HEK293 (cell line): ENCODE data around the gene PRDM15.

Experiments
- CTCF ChIA-PET: fragments of 350-600 bp; formaldehyde crosslinking; extraction: SDS; loops from one replicate; lab custom pipeline; 2021; ENCODE audit warnings: antibody characterized with exemption; lab: Yijun Ruan, JAX
- POLR2A ChIA-PET: fragments of 300-600 bp; formaldehyde crosslinking; extraction: SDS; loops from one replicate; lab custom pipeline; 2020; ENCODE audit warnings: antibody characterized with exemption, inconsistent platforms; lab: Yijun Ruan, JAX
- H3K27ac ChIP-seq: fragments of 200-500 bp; sonication (Bioruptor generic); 2 replicates; pipeline ENCODE4 v1.5.1; 2014; ENCODE audit warnings: low read depth, low read length, control low read depth, inconsistent platforms; ENCODE audit errors: extremely low read depth
- H3K36me3 ChIP-seq, 2 experiments: fragments of 200-500 bp in 1 of 2; sonication (Bioruptor generic) in 1 of 2; 1 replicate in 1 of 2; 2 replicates in 1 of 2; pipeline ENCODE4 v1.5.1; 2014 to 2017; ENCODE audit warnings: inconsistent platforms in 2 of 2, low read length in 2 of 2; ENCODE audit not compliant: control insufficient read depth in 2 of 2, insufficient read depth in 1 of 2
- H3K4me1 ChIP-seq: fragments of 200-500 bp; sonication (Bioruptor generic); 2 replicates; pipeline ENCODE4 v1.5.1; 2014; ENCODE audit warnings: mild to moderate bottlenecking, low read length, inconsistent platforms; ENCODE audit not compliant: control insufficient read depth, insufficient read depth
- H3K4me3 ChIP-seq: 2 replicates; pipeline ENCODE4 v1.5.1; 2011; ENCODE audit warnings: low read depth, mild to moderate bottlenecking, control low read depth, low read length, moderate library complexity
- H3K9me3 ChIP-seq: fragments of 200-500 bp; sonication (Bioruptor generic); 2 replicates; pipeline ENCODE4 v1.5.1; 2014; ENCODE audit warnings: low read depth, low read length, inconsistent platforms; ENCODE audit not compliant: control insufficient read depth, insufficient read depth
- KLF17 ChIP-seq: fragments of 450-650 bp; formaldehyde crosslinking; IDR thresholded peaks from 2 replicates; pipeline ENCODE4 v1.5.1; 2016; ENCODE audit warnings: missing biosample characterization, missing genetic modification characterization
- PRDM6 ChIP-seq: fragments of 450-650 bp; formaldehyde crosslinking; IDR thresholded peaks from 2 replicates; pipeline ENCODE4 v1.5.1; 2017; ENCODE audit warnings: missing biosample characterization, missing genetic modification characterization
- YY1 ChIP-seq: fragments of 450-650 bp; formaldehyde crosslinking; IDR thresholded peaks from 2 replicates; pipeline ENCODE4 v1.5.1; 2018; ENCODE audit warnings: missing biosample characterization, missing genetic modification characterization
- ZBTB11 ChIP-seq: fragments of 450-650 bp; formaldehyde crosslinking; conservative IDR thresholded peaks from 2 replicates; pipeline ENCODE4 v1.5.1; 2016; ENCODE audit warnings: low read depth, missing biosample characterization, missing genetic modification characterization
- ZFP3 ChIP-seq: fragments of 450-650 bp; formaldehyde crosslinking; IDR thresholded peaks from 2 replicates; pipeline ENCODE4 v1.5.1; 2016; ENCODE audit warnings: low read depth, missing biosample characterization, missing genetic modification characterization
- ZFP41 ChIP-seq: fragments of 450-650 bp; formaldehyde crosslinking; IDR thresholded peaks from 2 replicates; pipeline ENCODE4 v1.5.1; 2016; ENCODE audit warnings: missing biosample characterization, missing genetic modification characterization, borderline replicate concordance
- ZFP69B ChIP-seq: fragments of 450-650 bp; formaldehyde crosslinking; IDR thresholded peaks from 2 replicates; pipeline ENCODE4 v1.5.1; 2016; ENCODE audit warnings: missing biosample characterization, missing genetic modification characterization
- ZNF132 ChIP-seq: fragments of 450-650 bp; formaldehyde crosslinking; IDR thresholded peaks from 2 replicates; pipeline ENCODE4 v1.5.1; 2017; ENCODE audit warnings: missing biosample characterization, missing genetic modification characterization, borderline replicate concordance
- ZNF140 ChIP-seq: fragments of 450-650 bp; formaldehyde crosslinking; IDR thresholded peaks from 2 replicates; pipeline ENCODE4 v1.5.1; 2016; ENCODE audit warnings: missing biosample characterization, missing genetic modification characterization
- ZNF146 ChIP-seq: fragments of 450-650 bp; formaldehyde crosslinking; IDR thresholded peaks from 2 replicates; pipeline ENCODE4 v1.5.1; 2016; ENCODE audit warnings: missing biosample characterization, missing genetic modification characterization
- ZNF169 ChIP-seq: fragments of 450-650 bp; formaldehyde crosslinking; IDR thresholded peaks from 2 replicates; pipeline ENCODE4 v1.5.1; 2016; ENCODE audit warnings: missing biosample characterization, missing genetic modification characterization
- ZNF184 ChIP-seq: fragments of 450-650 bp; IDR thresholded peaks from 2 replicates; pipeline ENCODE4 v1.5.1; 2018; ENCODE audit warnings: missing biosample characterization, mild to moderate bottlenecking, missing genetic modification characterization
- ZNF19 ChIP-seq: fragments of 450-650 bp; formaldehyde crosslinking; IDR thresholded peaks from 2 replicates; pipeline ENCODE4; 2016; ENCODE audit warnings: missing biosample characterization, missing genetic modification characterization, low read depth
- ZNF24 ChIP-seq: fragments of 450-650 bp; formaldehyde crosslinking; IDR thresholded peaks from 2 replicates; pipeline ENCODE4 v1.5.1; 2016; ENCODE audit warnings: missing biosample characterization, missing genetic modification characterization
- ZNF350 ChIP-seq: fragments of 450-650 bp; formaldehyde crosslinking; IDR thresholded peaks from 2 replicates; pipeline ENCODE4 v1.5.0; 2017; ENCODE audit warnings: missing biosample characterization, mild to moderate bottlenecking, missing genetic modification characterization
- ZNF366 ChIP-seq: fragments of 450-650 bp; formaldehyde crosslinking; conservative IDR thresholded peaks from 2 replicates; pipeline ENCODE4 v1.5.1; 2016; ENCODE audit warnings: missing biosample characterization, missing genetic modification characterization
- ZNF404 ChIP-seq: fragments of 450-650 bp; formaldehyde crosslinking; IDR thresholded peaks from 2 replicates; pipeline ENCODE4 v1.5.1; 2017; ENCODE audit warnings: missing biosample characterization, missing genetic modification characterization
- ZNF473 ChIP-seq: fragments of 450-650 bp; formaldehyde crosslinking; IDR thresholded peaks from 2 replicates; pipeline ENCODE4 v1.5.1; 2017; ENCODE audit warnings: missing biosample characterization, missing genetic modification characterization
- ZNF510 ChIP-seq: fragments of 450-650 bp; formaldehyde crosslinking; IDR thresholded peaks from 2 replicates; pipeline ENCODE4 v1.5.1; 2018; ENCODE audit warnings: mild to moderate bottlenecking, missing genetic modification characterization, missing biosample characterization; ENCODE audit not compliant: insufficient replicate concordance
- ZNF629 ChIP-seq: fragments of 450-650 bp; formaldehyde crosslinking; IDR thresholded peaks from 2 replicates; pipeline ENCODE4 v1.5.1; 2017; ENCODE audit warnings: missing biosample characterization, missing genetic modification characterization
- ZNF639 ChIP-seq: fragments of 450-650 bp; formaldehyde crosslinking; IDR thresholded peaks from 2 replicates; pipeline ENCODE4 v1.5.1; 2016; ENCODE audit warnings: missing biosample characterization, missing genetic modification characterization
- ZNF707 ChIP-seq: fragments of 450-650 bp; formaldehyde crosslinking; IDR thresholded peaks from 2 replicates; pipeline ENCODE4 v1.5.1; 2016; ENCODE audit warnings: missing biosample characterization, missing genetic modification characterization
- ZNF768 ChIP-seq: fragments of 450-650 bp; formaldehyde crosslinking; IDR thresholded peaks from 2 replicates; pipeline ENCODE4 v1.5.1; 2018; ENCODE audit warnings: missing biosample characterization, mild to moderate bottlenecking, missing genetic modification characterization
- ZNF792 ChIP-seq: fragments of 450-650 bp; formaldehyde crosslinking; IDR thresholded peaks from 2 replicates; pipeline ENCODE4 v1.5.1; 2016; ENCODE audit warnings: missing biosample characterization, missing genetic modification characterization

The PRDM15 gene

DNA sequence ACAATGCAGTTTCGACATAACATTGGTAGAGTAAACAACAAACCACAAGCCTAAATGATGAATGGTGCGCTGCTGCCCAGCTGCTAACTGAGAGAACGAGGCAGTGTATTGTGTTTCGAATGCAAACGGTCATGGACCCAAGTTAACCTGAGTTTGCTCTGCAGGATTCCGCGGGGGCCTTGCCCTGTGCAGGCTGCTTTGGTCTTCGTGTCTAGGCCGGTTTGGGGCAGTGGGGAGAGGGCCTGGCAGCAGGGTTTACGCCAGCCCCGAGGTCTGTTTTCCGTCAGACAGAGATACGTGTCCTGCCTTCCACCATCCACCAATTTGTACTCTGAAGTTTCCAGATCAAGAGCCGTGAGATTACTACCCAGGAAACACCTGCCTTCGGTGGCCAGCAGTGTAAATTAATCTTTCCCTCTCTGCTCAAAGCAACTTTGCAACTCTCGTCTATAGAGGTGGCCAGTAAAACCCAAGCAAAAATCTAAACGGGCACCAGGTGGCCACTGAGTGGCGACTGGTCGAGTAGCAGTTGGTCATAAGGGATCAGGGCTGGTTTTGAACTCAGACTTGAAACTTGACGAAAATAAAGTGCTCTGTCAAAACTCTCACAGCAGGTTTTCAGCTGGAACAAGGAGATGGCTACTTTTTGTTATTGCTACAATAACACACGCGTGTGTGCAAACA, 6.3 kb upstream of the PRDM15 start:
- H3K9me3 ChIP-seq = no peaks in the 10 kb centered on the region
- H3K36me3 ChIP-seq = no peaks in the 10 kb centered on the region
- POLR2A ChIA-PET = no interaction called here
- no peak overlapping the region for H3K27ac ChIP-seq
- no peaks in the 10 kb centered on the region for H3K4me1 ChIP-seq
- H3K4me3 ChIP-seq = no peak overlapping the region
- no peak for TF ChIP-seq ZNF140
- no peak for TF ChIP-seq ZNF639 (tag by site-specific recombination)
- no peak for TF ChIP-seq ZFP41 (tag by site-specific recombination)
- no peak for TF ChIP-seq ZNF792 (tag by site-specific recombination)
- TF ChIP-seq ZNF707 (tag by site-specific recombination) = no peak
- TF ChIP-seq ZNF19 = no peak
- TF ChIP-seq ZNF366 (tag by site-specific recombination) = no peak
- TF ChIP-seq ZNF132 = no peak
- no peak for TF ChIP-seq ZNF768 (tag by site-specific recombination)
- TF ChIP-seq ZFP69B (tag by site-specific recombination) = no peak
- TF ChIP-seq ZNF629 = no peak
- no peak for TF ChIP-seq KLF17 (tag by site-specific recombination)
- TF ChIP-seq ZBTB11 = no peak
- no peak for TF ChIP-seq ZNF184 (tag by site-specific recombination)
- TF ChIP-seq ZNF510 (tag by site-specific recombination) = no peak
- CTCF ChIA-PET = no interaction called here

- no peaks in the 10 kb centered on the region for H3K4me1 ChIP-seq
- CTCF ChIA-PET = interaction anchor here (0.7 to 1.2 kb wide), 2 partner anchors 223 to 233 kb away, joined by 3 to 5 read pairs; no protein-coding TSS in a partner anchor
- H3K27ac ChIP-seq = no peak overlapping the region
- H3K9me3 ChIP-seq = no peaks in the 10 kb centered on the region
- POLR2A ChIA-PET = no interaction called here
- no peak for TF ChIP-seq YY1 (tag by site-specific recombination)
- TF ChIP-seq ZNF146 (tag by site-specific recombination) = no peak
- TF ChIP-seq PRDM6 (tag by site-specific recombination) = no peak
- TF ChIP-seq ZNF169 = no peak
- no peak for TF ChIP-seq ZNF404 (tag by site-specific recombination)
- no peak for TF ChIP-seq ZNF24 (tag by site-specific recombination)
- no peak for TF ChIP-seq ZNF792 (tag by site-specific recombination)
- TF ChIP-seq ZNF473 (tag by site-specific recombination) = no peak
- TF ChIP-seq ZFP3 = no peak
- no peak for TF ChIP-seq KLF17 (tag by site-specific recombination)
- no peak for TF ChIP-seq ZNF366 (tag by site-specific recombination)
- TF ChIP-seq ZNF350 (tag by site-specific recombination) = no peak
- no peaks in the 10 kb centered on the region for H3K36me3 ChIP-seq
- H3K4me3 ChIP-seq = no peak overlapping the region
Measured at GRCh38 chr21:41884501-41885030, 5.4 kb upstream of the PRDM15 start.
